Measurements from ENCODE around the gene SVBP.
"Not testable (repeated sequence)": the region's sequence is repeated elsewhere in the genome, so short reads cannot be mapped to it uniquely, and the experiment has no call there.

Gene SVBP, protein sequence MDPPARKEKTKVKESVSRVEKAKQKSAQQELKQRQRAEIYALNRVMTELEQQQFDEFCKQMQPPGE
- total RNA-seq: 8.0 to 10.9 reads per million in 2 experiments

DNA sequence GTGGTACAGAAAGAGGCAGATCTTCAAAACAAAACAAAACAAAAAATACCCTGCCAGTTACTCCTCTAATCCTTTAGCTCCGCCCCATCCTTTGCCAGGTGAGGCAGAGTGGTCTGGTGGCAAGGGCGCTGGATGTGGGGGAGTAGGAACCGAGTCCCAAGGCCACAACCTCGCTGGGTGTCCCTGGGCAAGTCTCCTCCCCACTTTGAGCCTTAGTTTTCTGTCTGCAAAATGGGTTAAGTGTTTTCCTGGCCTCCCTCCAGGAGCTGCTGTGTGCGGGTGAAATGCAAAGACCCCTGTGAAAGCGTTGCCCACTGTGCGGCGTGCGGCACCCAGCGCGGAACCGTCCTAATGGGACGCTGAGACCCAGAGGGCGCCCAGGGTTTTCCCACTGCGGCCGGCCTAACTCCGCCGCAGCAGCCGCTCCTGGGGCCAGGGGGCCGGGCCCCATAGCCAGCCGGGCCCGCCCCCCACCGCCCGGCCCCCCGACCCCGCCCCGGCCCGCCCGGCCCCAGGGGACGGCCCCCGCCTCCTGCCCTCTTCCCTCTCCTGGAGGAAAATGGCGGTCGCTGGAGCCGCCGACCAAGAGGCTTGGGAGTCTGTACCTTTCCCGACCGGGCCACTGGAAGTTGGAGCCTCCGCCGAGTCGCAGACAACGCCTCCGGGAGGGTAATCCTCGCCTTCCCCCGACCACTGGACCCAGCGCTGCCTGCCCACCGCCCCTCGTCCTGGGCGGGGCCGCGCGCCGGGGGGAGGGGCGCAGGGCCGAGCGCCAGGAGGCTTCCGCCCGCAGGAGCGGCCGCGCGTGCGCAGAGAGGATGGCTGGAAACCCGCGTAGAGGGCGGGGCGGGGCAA is at the start of gene SVBP, which contains the start of gene ERMAP:
TSS of gene SVBP (minus strand) at position 813 of the 855 bp plus-strand sequence. CDS start 853 bp downstream, outside the sequence.
TSS of gene ERMAP (plus strand) at position 538 of the 855 bp plus-strand sequence. CDS start 13,327 bp downstream, outside the sequence.
- peak; percentile 92 for DNase-seq (ENCODE audit: low read depth)

DNA sequence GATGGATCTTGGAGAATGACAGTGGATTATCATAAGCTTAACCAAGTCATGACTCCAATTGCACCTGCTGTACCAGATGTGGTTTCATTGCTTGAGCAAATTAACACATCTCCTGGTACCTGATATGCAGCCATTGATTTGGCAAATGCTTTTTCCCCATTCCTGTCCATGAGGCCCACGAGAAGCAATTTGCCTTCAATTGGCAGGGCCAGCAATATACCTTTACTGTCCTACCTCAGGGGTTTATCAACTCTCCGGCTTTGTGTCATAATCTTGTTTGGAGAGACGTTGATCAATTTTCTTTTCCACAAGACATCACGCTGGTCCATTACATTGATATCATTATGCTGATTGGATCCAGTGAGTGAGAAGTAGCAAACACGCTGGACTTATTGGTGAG is 49.4 kb upstream of the SVBP start:
- DNase-seq (ENCODE audit: low read depth): no peak

DNA sequence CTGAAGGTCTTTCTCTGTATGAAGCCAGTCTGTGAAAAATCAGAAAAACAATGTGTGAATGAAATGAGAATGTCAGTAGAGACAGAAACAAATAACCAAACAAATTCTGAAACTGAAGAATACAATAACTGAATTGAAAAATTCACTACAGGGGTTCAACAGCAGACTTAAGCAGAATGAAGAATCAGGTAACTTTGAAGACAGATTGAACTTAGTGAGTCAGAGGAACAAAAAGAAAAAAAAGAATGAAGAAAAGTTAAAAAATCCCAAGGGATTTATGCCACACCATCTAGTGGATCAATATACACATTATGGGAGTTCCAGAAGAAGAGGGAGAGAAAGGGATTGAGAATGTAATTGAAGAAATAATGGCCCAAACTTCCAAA is 43.8 kb upstream of the SVBP start:
- DNase-seq (ENCODE audit: low read depth): no peak

DNA sequence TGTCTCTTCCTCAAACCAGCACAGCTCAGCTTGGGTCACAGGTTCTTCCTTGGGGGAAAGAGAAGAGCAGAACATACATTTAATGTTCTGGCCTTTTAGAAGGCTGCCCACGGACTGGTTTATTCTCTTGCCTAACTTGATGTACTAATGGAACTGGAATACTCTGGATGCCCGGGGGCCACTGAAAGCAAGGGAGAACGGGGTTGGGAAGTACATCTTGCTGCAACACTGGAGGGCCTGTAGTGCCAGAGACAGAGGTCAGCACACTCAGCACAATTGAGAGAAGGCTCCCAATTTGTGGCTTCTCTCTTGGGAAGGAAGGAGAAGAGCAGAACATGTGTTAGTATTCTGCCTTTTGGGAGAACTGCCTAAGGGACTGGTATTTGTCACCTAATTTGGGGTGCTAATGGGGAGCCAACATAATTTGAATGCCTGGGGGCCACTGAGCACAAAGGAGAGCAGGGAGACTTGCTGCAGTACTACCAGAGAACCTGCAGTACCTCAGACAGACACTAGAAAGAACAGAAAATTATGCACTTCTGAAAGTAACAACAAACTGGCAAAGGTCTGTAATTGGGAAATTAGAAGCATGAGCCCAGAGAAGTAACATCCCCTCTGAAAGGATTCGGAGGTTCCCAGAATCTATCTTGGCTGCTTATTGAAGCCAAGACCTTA is 43.3 kb upstream of the SVBP start:
- no peak for DNase-seq (ENCODE audit: low read depth)

DNA sequence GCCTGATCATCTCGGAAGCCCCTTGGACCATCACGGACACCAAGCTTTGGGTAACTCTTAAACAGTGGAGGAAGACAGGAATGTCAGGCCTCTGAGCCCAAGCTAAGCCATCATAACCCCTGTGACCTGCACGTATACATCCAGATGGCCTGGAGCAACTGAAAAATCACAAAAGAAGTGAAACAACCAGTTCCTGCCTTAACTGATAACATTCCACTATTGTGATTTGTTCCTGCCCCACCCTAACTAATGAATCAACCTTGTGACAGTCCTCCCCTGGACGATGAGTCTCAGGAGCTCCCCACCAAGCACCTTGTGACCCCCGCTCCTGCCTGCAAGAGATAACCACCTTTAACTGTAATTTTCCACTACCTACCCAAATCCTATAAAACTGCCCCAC is 42.2 kb upstream of the SVBP start:
- DNase-seq (ENCODE audit: low read depth): not testable (repeated sequence)

DNA sequence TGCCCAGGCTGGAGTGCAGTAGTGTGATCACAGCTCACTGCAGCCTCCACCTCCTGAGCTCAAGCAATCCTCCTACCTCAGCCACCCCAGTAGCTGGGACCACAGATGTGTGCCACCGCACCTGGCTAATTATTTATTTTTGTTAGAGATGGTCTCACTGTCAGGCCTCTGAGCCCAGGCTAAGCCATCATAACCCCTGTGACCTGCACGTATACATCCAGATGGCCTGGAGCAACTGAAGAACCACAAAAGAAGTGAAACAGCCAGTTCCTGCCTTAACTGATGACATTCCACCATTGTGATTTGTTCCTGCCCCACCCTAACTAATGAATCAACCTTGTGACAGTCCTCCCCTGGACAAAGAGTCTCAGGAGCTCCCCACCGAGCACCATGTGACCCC is 39.4 kb upstream of the SVBP start:
- not testable (repeated sequence) for DNase-seq (ENCODE audit: low read depth)

DNA sequence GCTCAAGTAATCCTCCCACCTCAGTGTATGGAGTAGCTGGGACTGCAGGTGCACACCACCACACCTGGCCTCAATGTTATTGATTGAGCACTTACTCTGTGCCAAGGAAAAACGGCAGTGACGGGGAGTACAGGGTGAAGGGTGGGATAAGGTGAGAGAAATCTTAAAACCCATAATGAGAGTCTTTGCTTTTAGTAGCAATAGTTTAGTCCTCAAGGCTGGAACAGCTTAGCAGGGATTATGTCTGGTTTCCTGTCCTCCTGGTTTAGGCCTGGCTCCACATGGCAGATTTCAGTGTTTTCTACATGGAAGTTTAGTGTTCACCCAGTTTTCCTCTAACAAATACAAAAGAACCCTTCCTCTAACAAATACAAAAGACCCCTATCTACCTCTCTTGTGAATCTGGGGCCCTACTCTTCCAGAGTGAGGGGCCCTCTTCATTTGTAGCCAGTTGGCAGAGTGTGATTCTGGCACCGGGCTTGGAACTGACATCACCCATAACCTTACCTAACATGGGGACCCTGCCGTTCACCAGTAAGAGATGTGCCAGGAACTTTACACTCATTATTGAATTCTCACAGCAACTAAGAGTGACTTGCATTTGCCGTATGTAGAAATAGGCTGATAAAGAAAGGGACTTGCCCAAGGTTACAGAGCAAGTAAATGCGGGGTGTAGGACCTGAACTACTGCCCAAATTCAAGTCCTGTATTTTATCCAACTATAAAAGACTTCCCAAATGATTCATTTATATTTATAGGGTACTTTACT is 36.1 kb upstream of the SVBP start:
- no peak for DNase-seq (ENCODE audit: low read depth)

DNA sequence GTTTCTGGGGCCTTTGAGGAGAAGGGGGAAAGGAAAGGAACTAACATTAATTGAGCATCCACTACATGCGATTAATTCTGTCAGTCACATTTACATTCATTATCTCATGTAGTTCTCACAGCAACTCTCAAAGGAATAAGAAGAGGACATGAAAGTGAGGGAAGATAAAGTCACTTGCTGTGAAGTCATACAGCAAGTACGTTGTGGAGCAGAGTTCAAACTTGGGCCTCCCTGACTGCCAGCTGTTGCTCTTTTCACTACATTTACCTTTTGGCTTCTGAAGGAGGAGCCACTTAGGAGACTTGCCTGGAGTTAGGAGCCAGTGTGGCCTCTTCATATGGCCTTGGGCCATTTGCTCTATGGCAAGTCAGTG is 35.4 kb upstream of the SVBP start:
- DNase-seq (ENCODE audit: low read depth): no peak

DNA sequence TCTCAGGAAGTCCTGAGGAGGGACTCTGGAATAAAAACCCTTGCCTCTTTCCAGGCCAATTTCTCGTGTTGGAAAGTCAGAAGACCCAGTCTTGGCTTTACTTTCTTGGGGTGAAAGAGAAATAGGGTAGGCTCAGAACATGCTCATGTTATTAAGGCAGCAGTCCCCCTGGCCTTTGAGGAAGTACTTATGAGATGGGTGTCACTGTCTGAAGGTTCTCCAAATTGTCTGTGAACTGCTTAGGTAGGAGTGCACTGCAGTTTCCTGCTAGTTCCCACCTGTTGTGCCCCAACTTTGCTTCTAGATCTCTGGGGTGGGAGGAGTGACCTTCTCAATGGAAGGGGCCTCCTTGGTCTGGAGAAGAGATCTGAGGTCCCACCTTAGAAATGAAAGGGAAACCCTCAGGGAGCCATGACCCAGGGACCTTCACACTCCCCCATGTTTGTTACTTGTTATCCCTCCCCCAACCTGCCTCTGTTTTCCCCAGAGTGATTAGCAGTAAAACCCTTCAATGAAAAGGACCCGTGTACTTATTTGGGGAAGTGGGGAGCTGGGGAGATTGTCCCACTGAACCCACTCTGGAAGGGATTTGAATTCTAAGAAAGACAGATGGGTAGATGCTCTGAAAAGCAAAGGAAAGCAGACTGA is 34.9 kb upstream of the SVBP start:
- no peak for DNase-seq (ENCODE audit: low read depth)

DNA sequence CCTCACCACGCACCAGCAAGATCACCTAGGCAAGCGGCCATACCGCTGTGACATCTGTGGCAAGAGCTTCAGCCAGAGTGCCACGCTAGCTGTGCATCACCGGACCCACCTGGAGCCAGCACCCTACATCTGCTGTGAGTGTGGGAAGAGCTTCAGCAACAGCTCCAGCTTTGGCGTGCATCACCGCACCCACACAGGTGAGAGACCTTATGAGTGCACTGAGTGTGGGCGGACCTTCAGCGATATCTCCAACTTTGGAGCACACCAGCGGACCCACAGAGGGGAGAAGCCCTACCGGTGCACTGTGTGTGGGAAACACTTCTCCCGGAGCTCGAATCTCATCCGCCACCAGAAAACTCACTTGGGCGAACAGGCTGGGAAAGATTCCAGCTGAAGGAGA is 34.2 kb upstream of the SVBP start:
- DNase-seq (ENCODE audit: low read depth): no peak

DNA sequence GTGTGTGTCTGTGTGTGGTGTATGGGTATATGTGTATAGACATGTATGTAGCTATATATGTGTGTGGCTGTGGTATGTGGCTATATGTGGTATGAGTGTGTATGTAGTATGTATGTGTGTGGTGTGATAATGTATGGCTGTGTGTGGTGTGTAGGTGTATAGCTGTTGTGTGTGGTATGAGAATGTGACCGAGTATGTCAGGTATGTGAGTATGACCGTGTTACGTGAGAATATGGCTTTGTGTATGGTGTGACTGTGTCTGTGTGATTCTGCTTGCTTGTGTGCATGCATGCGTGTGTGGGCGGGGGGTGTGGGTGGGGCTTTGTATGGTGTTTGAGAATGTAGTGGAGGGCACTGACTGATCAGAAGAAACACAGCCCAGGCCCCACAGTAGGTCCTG is 32.7 kb upstream of the SVBP start:
- no peak for DNase-seq (ENCODE audit: low read depth)

DNA sequence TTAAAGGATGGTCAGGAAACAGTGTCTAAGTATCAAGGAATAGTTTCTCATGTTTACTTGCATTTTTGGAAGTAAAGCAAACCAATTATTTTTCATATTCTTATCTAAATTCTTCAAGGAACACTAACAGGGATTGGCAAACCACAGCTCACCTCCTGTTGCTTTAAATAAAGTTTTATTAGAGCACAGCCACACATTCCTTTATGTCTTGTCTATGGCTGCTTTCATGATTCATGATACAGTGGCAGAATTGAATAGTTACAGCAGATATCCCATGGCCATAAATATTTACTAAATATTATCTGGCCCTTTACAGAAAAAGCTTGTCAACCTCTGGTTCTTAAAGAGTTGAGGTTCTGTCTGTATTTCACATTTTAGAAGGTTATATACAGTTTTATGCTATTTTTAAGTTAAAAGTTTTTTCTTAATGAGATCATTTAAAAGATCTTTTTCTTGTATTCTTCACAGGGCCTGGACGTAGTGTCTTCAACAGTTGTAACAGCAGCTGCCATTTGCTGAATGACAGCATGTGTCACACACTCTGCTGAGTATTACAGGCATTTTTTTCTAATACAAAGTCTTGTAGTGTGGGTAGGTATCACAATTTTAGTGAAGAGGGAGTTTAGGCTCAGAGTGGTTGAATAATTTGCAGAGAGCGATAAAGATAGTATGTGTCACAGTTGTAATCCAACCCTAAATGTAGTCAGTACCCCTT is 31.8 kb upstream of the SVBP start:
- no peak for DNase-seq (ENCODE audit: low read depth)

DNA sequence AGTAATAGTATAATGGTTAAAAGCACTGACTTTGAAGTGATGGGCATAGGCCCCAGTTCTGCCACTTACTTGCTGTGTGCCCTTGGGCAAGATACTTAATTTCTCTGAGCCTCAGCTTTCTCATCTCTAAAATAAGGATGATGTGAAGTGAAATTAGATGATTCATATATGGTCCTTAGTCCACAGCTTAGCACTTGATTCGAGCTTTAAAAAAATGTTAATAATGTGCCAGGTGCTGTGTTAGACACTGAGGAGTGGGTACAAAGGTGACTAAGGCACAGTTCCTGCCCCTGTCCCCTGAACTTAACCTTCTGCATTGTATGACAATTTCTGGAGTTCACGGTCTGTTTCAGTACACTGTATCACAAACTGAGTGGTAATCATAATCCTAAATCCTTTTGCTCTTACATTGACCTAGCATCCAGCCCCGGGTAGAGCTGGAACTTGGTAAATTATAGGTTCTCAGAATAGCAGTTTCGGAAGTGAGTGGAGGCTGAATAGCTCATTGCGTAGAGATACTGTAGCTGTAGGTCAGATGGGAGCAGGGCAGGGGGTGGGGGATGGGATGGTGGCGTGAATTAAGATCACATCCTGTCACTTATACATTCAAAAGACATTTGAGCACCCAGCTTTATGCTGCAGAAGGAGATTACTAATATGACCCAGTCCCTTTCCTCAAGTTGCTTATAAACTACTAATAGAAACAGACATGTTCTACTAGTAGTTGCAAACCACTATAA is 30.7 kb upstream of the SVBP start:
- no peak for DNase-seq (ENCODE audit: low read depth)

DNA sequence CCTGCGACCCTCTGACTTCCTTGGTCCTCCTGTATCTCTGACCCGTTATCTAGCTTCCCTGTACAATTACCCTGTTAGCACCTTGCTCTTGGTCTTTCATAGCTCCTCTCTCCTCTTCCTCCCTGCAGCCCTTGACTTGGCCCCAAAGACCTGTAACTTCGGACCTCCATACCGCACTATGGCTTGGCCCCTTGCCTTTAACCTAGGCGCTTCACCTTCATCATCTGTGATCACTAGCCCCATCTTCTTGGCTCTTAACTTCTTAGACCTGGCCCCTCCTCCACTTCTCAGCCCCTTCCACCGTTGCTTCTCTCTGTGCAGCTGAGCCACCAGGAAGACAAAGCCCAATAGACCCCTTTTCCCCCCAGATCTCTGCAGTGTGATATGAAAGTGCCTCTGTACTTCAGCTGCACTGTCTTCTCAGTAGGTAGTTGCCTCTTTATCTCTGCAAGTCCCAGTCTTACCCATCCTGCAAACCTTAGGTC is 30.0 kb upstream of the SVBP start:
- DNase-seq (ENCODE audit: low read depth): no peak

DNA sequence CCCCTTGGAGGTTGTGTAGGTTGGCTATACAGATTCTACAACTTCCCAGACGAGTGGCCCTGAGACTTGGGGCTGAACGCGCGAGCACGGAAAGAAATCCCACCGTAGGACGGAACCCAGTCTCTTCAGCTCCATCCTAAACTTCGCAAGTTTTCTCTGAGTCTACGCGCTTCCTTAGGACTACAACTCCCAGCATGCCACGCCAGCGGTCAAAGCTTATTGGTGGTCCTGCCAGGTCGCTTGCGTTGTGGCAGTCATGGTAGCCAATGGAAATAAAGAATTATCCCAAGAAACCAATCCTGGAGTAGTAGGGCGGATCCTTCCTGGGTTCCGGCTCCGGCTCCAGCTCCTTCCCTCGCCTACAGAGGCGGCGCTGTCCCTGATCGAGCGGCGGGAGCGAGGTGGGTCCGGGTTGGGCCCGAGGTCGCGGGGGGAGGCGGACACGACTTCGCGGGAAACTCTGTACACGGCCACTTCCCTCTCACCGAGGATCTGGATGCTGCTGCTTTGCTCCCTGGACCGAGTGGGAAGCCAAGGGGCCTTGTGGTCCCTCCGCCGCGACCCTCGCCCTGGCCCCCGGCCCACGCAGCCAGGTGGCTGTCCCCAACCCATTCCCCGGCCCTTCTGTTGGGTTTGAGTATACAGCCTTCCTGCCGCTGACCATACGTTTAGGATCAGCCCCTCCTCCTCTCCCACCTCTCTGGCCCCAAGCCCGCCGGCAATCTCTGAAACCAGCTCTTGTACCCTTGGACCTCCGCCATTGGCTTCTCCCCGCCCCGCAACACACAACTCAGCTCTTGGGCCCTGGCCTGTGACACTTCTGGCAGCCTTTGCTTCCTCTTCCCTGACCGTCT is 29.3 kb upstream of the SVBP start, which contains the start of gene ZNF691:
TSS of gene ZNF691 (plus strand) at position 357 of the 854 bp plus-strand sequence. CDS start 3,046 bp downstream, outside the sequence.
- DNase-seq (ENCODE audit: low read depth): peak; percentile 84

DNA sequence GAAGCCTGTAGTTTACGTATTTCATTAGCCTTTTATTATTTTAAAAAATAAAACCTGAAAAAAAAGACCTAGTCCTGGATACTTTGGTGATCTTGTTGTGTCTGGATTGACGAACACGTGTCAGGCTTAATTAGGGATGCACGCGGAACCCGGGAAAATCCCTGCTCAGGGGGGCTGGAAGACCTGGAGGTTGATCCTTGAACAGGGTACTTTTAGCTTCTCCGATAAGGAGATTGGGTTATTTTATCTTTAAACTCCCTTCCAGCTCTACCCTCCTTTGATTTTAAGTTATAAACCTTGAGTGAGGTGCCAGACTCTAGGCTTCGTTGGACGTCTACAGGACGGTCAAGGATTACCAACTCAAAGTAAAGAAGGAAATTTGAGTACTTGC is 28.7 kb upstream of the SVBP start:
- DNase-seq (ENCODE audit: low read depth): no peak

DNA sequence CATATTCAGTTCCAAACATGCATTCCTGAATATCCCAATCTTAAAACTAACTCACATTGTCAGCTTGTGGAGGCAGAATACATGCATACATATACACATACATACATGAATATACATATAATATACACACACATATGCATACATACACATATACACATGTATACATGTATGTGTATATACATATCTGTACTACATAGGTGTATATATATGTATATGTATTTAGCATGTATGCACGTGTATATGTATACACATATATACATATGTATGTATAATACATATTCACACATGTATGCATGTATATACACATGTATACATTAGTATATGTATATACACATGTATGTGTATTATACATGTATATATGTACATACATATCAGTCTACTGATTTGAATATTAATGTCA is 28.0 kb upstream of the SVBP start:
- no peak for DNase-seq (ENCODE audit: low read depth)

DNA sequence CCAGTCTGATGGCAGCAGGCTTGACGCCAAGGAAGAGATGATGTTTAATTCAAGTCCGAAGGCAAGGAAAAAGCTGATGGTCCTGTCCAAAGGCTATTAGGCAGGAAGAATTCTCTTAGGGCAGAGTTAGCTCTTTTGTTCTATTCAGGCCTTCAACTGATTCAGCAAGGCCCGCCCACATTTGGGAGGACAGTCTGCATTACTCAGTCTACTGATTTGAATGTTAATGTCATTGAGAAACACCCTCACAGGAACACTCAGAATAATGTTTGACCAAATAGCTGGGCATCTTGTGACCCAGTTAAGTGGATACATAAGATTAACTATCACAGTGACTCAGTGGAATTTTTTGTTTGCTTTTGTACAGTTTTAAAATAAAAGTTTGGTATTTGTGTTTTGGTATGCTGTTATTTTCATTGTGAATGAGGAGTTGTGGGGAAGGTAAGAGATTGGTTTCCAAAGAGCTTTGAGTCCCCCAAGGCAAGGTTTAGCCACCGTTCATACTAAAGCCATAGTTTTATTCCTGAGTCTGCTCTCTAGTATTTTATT is 27.5 kb upstream of the SVBP start:
- no peak for DNase-seq (ENCODE audit: low read depth)

Data from T follicular helper cell (primary cell).